Hepatocyte (in vitro differentiated cells): ENCODE results near the gene TBC1D21. TPM values are rescaled to one million over a fixed set of nuclear protein-coding genes. Genes with fewer than 3 reads are reported as not detected.

ENCODE experiments used
- DNase-seq: peaks from one replicate; pipeline ENCODE4 v3.0.0-alpha.2; 2016; ENCODE audit warnings: low spot score
- H2AFZ ChIP-seq: fragments of 200-600 bp; sonication (generic); 2 replicates; pipeline ENCODE4 v1.6.0; 2016; ENCODE audit warnings: antibody characterized with exemption, mild to moderate bottlenecking
- H3K27ac ChIP-seq: fragments of 200-600 bp; sonication (generic); 2 replicates; pipeline ENCODE4 v1.5.1; 2016; ENCODE audit warnings: mild to moderate bottlenecking
- H3K27me3 ChIP-seq: fragments of 200-600 bp; sonication (generic); 2 replicates; pipeline ENCODE4 v1.6.1; 2016
- H3K36me3 ChIP-seq: fragments of 200-600 bp; sonication (generic); replicated peaks from 2 replicates; pipeline ENCODE4 v1.5.1; 2016; ENCODE audit warnings: low read depth; ENCODE audit not compliant: insufficient read depth
- H3K4me1 ChIP-seq: fragments of 200-600 bp; sonication (generic); 2 replicates; pipeline ENCODE4 v1.5.1; 2016; ENCODE audit warnings: mild to moderate bottlenecking, moderate library complexity; ENCODE audit not compliant: insufficient read depth
- H3K4me2 ChIP-seq: fragments of 200-600 bp; sonication (generic); 2 replicates; pipeline ENCODE4 v1.6.0; 2016
- H3K4me3 ChIP-seq: fragments of 200-600 bp; sonication (generic); 2 replicates; pipeline ENCODE4 v1.5.1; 2016; ENCODE audit warnings: mild to moderate bottlenecking
- H3K79me2 ChIP-seq: fragments of 200-600 bp; sonication (generic); 2 replicates; pipeline ENCODE4 v1.6.0; 2017; ENCODE audit warnings: mild to moderate bottlenecking
- H3K9me2 ChIP-seq: fragments of 200-600 bp; sonication (generic); replicated peaks from 2 replicates; pipeline ENCODE4 v1.6.0; 2017; ENCODE audit warnings: mild to moderate bottlenecking; ENCODE audit not compliant: insufficient read depth
- H3K9me3 ChIP-seq: fragments of 200-600 bp; sonication (generic); 2 replicates; pipeline ENCODE4 v1.5.1; 2016; ENCODE audit warnings: low read depth, mild to moderate bottlenecking
- H4K20me1 ChIP-seq: fragments of 200-600 bp; sonication (generic); 2 replicates; pipeline ENCODE4 v1.6.0; 2016; ENCODE audit warnings: mild to moderate bottlenecking; ENCODE audit not compliant: insufficient read depth, poor library complexity, severe bottlenecking
- EZH2 ChIP-seq: fragments of 200-600 bp; sonication (generic); IDR thresholded peaks from 2 replicates; pipeline ENCODE4 v1.6.1; 2016; ENCODE audit warnings: antibody characterized with exemption, mild to moderate bottlenecking, borderline replicate concordance
- EZH2phosphoT487 ChIP-seq: fragments of 200-600 bp; sonication (generic); IDR thresholded peaks from one replicate; pipeline ENCODE4 v1.6.1; 2018; ENCODE audit warnings: antibody characterized with exemption, mild to moderate bottlenecking, low read depth, moderate library complexity; ENCODE audit not compliant: unreplicated experiment, severe bottlenecking
- WGBS: methylation state at CpG from one replicate; pipeline ENCODE4 v1.1.6; 2016; ENCODE audit warnings: low lambda C conversion rate; ENCODE audit errors: missing lambda C conversion rate; 5-methylcytosine and 5-hydroxymethylcytosine counted together
- polyA plus RNA-seq: library from polyadenylated mRNA; unstranded; fragments of >200 nt; fragmentation: Nextera tagmentation; extraction: Ambion mirVana; gene quantifications from 2 replicates; pipeline ENCODE4 v1.2.1, GENCODE V29; 2016
- total RNA-seq: library from RNA; depleted of rRNA; stranded (reverse); fragments of >200 nt; gene quantifications from 2 replicates; pipeline ENCODE4 v1.2.3, GENCODE V29; 2014
- TF ChIP-seq, protein P1 (sequence below): fragments of 200-600 bp; sonication (generic); IDR thresholded peaks from 2 replicates; pipeline ENCODE4 v1.5.1; 2016; ENCODE audit warnings: antibody characterized with exemption, mild to moderate bottlenecking; ENCODE audit not compliant: poor library complexity

Gene TBC1D21
- total and polyA plus RNA-seq, 2 experiments from 2014 or later, result not detected

DNA sequence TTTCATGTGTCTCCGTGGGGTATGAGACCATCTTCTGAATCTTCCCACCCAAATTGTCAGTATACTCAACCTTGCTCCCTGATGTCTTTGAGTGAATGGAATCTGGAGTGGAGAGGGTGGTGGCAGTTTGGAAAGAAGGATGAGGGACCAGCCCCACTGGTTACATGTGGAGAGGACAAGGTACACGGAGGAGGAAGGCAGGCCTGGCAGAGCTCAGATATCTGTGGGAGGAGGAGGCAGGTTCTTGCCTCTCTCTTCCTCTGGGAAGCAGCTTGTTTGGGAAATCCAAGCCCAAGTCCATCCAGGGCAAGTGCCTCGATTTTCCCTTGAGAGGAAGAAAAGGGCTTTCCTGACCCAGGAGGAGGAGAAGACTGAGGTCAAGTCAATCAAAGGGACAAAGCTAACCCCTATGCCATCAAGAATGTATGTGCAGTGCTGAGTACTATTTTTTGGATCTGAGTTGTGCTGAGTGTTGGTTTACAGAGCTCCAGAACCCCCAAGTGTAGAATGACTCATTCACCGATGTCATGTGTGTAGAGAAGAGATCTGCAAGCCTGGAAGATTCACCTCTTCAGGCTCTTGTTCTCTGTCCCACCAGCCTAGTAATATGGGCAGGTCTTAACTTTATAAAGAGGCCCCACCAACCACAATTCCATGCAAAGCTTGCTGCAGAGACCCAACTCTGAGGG lies 33.1 kb downstream of the TBC1D21 start:
- H3K36me3 ChIP-seq, result no peaks in the 10 kb centered on the region
- H3K4me2 ChIP-seq, result no peak overlapping the region
- H3K4me3 ChIP-seq, result no peak overlapping the region
- no peaks in the 10 kb centered on the region for H3K4me1 ChIP-seq
- H3K9me3 ChIP-seq, result no peaks in the 10 kb centered on the region
- H2AFZ ChIP-seq, result no peak overlapping the region
- H3K9me2 ChIP-seq, result no peaks in the 10 kb centered on the region
- TF ChIP-seq, protein P1, sequence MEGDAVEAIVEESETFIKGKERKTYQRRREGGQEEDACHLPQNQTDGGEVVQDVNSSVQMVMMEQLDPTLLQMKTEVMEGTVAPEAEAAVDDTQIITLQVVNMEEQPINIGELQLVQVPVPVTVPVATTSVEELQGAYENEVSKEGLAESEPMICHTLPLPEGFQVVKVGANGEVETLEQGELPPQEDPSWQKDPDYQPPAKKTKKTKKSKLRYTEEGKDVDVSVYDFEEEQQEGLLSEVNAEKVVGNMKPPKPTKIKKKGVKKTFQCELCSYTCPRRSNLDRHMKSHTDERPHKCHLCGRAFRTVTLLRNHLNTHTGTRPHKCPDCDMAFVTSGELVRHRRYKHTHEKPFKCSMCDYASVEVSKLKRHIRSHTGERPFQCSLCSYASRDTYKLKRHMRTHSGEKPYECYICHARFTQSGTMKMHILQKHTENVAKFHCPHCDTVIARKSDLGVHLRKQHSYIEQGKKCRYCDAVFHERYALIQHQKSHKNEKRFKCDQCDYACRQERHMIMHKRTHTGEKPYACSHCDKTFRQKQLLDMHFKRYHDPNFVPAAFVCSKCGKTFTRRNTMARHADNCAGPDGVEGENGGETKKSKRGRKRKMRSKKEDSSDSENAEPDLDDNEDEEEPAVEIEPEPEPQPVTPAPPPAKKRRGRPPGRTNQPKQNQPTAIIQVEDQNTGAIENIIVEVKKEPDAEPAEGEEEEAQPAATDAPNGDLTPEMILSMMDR, result no peak
- TF ChIP-seq EZH2phosphoT487, result no peak
- TF ChIP-seq EZH2, result no peak
- no peaks in the 10 kb centered on the region for H4K20me1 ChIP-seq
- no peaks in the 10 kb centered on the region for H3K27me3 ChIP-seq
- WGBS, result 83% methylated on average over 4 of the region's 4 CpGs
- H3K27ac ChIP-seq, result no peak overlapping the region
- no peaks in the 10 kb centered on the region for H3K79me2 ChIP-seq
- no peak for DNase-seq

DNA sequence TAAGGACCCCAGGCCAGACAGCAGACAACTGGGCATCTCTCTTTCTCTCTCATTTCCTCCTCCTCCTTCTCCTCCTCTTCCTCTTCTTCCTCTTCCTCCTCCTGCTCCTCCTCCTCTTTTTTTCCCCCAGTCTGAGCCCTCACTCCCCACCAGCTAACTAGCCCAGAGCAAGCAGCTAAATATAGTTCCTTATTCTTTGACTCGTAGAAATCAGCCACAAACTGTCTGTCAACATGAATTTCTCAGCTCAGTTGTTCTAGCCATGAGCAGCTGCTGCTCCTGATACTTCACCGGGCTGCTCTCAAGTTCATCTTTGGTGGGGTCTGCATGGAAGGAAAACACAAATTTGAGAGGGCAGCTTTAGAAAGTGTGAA lies 33.7 kb downstream of the TBC1D21 start:
- Histone ChIP-seq H3K9me3 (no peaks in the 10 kb centered on the region), H3K4me1 (no peaks in the 10 kb centered on the region), H2AFZ (no peak overlapping the region), H4K20me1 (no peaks in the 10 kb centered on the region), H3K4me3 (no peak overlapping the region), H3K27ac (no peak overlapping the region), H3K9me2 (no peaks in the 10 kb centered on the region), H3K4me2 (no peak overlapping the region), H3K36me3 (no peaks in the 10 kb centered on the region), H3K27me3 (no peaks in the 10 kb centered on the region), H3K79me2 (no peaks in the 10 kb centered on the region)
- 86% methylated on average over 2 of the region's 2 CpGs for WGBS
- DNase-seq, result no peak
- TF ChIP-seq EZH2phosphoT487 (no peak), EZH2 (no peak)
- TF ChIP-seq, protein P1, result no peak

DNA sequence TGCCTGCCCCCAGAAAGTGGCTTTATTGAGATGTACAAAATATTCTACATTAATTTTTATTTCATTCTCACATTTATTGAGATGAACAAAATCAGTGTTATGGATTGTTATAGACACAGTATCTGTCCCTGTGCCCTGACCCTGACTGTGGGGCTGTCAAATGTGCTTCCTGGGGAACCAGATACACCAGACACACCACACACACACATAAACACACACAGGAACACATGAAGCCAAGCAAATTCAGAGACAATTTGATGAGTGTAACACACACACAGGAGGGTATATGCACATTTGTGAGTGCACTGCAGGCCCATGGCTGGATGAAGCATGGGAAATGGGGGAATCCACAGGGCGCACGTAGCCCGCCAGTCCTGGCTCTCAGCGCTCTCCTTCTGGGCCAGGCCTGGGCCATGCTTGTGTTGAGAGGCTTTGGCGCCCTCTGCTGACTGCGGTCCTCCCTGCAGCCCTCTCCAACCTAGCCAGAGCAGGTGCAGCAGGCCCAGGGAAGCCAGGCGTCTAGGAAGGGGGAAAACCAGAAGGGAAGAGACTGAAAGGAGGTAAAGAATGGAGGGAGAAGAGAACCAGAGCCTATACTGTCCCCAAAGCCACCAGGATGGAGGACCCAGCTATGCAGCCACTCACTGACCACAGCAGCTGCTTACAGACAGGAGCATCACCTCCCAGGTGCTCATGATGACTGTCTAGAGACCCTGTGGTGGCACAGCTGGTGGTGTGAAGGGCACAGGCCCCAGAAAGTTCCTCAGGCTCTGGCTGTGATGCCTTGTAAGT lies 34.9 kb downstream of the TBC1D21 start:
- no peak overlapping the region for H3K4me2 ChIP-seq
- no peaks in the 10 kb centered on the region for H3K9me3 ChIP-seq
- peak; percentile 90 for DNase-seq
- H3K79me2 ChIP-seq, result no peaks in the 10 kb centered on the region
- H3K27ac ChIP-seq, result no peak overlapping the region
- H2AFZ ChIP-seq, result no peak overlapping the region
- H3K36me3 ChIP-seq, result no peaks in the 10 kb centered on the region
- H4K20me1 ChIP-seq, result no peaks in the 10 kb centered on the region
- 21% methylated on average over 7 of the region's 7 CpGs for WGBS
- no peaks in the 10 kb centered on the region for H3K27me3 ChIP-seq
- TF ChIP-seq, protein P1, result peak; percentile 90
- no peak for TF ChIP-seq EZH2phosphoT487
- no peaks in the 10 kb centered on the region for H3K9me2 ChIP-seq
- no peak overlapping the region for H3K4me3 ChIP-seq
- H3K4me1 ChIP-seq, result no peaks in the 10 kb centered on the region
